UCSD-AML1 (cell line): ENCODE results near the gene CPB1.

ENCODE experiments used
- DNase-seq: peaks from one replicate; lab custom pipeline; 2025; ENCODE audit not compliant: unreplicated experiment; lab: John Stamatoyannopoulos, UW

CPB1 gene

GRCh38 chr3:148828136-148828690 lies 602 bp downstream of the CPB1 start:
- DNase-seq = no peak

GRCh38 chr3:148829926-148830325 lies 2.3 kb downstream of the CPB1 start:
- no peak for DNase-seq

GRCh38 chr3:148833223-148833622 lies 5.6 kb downstream of the CPB1 start:
- DNase-seq = no peak

- no peak for DNase-seq
Observed at GRCh38 chr3:148839805-148840204, 12.2 kb downstream of the CPB1 start.

DNA sequence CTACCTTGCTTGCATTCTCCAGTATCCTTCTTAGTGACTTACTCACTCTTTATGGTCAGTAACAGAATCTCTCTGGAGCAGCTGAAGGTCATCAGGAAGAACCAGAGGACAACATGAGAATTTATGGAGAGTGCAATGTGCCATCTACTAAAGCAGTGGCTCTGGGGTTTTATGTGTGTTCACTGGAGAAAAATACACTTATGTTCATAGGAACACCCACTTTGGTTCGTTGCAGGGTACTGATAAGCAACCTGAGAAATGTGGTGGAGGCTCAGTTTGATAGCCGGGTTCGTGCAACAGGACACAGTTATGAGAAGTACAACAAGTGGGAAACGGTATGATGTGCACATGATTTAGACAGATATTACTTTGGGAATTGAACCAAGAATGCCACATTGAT lies 12.8 kb downstream of the CPB1 start:
- no peak for DNase-seq

DNA sequence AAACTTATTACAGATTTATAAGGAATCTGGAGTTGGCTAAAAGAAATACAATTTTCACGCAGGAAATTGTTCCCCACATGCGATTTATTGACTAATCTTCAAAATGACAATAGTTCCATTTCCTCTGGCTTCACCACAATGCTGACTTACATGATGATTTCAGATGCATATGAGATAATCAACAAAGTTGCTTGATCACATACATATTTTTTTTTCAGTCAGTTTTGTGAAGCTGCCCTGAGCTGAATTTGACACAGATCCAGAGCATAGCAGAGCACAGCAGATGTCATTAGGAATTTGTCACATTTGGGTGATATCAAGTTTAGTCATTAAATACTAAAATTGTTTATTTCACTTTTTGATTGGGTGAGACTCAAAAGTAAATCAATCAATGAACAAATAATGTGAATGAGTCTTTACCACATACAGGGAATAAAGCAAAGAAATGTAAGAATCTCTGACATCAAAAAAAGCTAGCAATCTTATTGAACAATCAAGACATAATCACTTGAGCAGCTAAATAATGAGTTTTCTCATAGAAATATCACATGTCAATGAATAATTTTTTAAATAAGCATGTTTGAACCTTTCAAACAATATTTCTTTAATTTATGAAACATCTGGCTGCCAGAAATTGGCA lies 18.3 kb downstream of the CPB1 start:
- DNase-seq = no peak

DNA sequence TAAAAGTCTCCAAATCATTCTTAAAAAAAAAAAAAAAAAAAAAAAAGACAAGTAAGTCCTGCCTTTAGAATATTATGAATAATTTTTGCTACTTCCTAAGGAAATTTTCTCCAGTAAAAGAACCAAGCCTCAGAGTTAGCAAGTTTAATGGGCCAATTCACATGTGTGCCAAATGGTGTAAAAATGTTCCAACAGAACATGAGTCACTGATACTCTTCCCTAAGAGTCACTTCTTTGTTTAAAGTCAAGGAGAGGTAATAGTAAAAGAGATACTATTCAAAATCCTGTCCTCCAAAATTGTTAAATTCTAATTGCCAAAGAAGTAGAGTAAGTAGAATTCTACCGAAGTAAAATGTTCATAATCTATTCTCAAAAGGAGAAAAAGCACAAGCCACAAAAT lies 19.7 kb downstream of the CPB1 start:
- DNase-seq = no peak

- DNase-seq = no peak
Observed at GRCh38 chr3:148848410-148848809, 20.8 kb downstream of the CPB1 start.

- DNase-seq = no peak
Observed at GRCh38 chr3:148852271-148852992, 24.8 kb downstream of the CPB1 start.

GRCh38 chr3:148853076-148853475 lies 25.5 kb downstream of the CPB1 start:
- DNase-seq = no peak

DNA sequence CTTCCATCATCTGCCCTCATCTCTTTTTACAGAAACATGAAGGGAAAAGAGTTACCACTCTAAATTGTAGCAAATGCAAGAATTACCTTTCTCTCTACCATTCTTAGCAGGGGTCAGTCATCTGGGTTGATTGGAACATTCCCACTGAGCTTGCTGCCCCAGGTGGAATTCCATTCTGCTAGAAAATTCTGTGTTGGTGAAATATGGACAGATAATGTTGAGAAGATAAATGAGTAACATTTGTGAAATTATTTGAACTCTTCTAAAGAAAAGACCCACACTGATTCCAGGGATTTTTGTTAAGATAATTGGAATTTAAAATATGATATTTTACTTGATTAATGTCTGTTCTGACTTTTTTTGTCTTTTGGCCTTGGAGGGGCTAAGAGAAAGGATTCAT lies 26.4 kb downstream of the CPB1 start:
- no peak for DNase-seq

- no peak for DNase-seq
Observed at GRCh38 chr3:148856384-148856783, 28.8 kb downstream of the CPB1 start.

- DNase-seq = no peak
Observed at GRCh38 chr3:148857316-148857715, 29.7 kb downstream of the CPB1 start.

DNA sequence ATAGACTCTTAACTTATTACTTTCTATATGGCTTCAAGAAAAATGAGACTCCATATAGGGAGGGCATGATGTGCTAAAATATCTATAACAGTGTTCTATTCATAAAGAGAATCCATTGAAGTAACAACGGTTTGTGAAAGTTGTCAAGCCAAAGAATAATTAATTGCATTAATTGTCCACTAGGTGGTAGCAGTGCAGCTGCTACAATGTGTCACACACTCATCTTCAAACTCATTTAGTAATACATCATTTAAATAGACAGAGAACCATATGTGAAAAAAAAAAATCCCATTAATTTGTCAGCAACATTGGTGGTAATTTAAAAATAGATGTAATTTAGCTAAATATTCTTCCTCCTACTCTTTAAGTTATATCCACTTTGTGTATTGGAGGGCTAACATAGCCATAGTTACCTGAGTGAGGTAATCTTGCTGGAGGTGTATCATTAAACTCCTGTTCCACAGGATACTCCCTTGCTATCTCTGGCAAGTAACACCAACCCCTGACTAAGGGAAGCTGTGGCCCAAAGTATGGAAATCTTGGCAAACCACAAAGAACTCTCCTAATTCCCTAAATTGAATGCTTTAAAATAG lies 33.8 kb downstream of the CPB1 start:
- DNase-seq = no peak

- peak; percentile 10 for DNase-seq
Observed at GRCh38 chr3:148863297-148863696, 35.7 kb downstream of the CPB1 start.

- DNase-seq = no peak
Observed at GRCh38 chr3:148863814-148864213, 36.2 kb downstream of the CPB1 start.

GRCh38 chr3:148865049-148865448 lies 37.4 kb downstream of the CPB1 start, which contains the start of gene CPA3:
Gene CPA3, plus strand, starts transcription at chr3:148865296. Its CDS starts 12 bp downstream, at chr3:148865308.
- peak; percentile 15 for DNase-seq

- no peak for DNase-seq
Observed at GRCh38 chr3:148866261-148866660, 38.6 kb downstream of the CPB1 start.

DNA sequence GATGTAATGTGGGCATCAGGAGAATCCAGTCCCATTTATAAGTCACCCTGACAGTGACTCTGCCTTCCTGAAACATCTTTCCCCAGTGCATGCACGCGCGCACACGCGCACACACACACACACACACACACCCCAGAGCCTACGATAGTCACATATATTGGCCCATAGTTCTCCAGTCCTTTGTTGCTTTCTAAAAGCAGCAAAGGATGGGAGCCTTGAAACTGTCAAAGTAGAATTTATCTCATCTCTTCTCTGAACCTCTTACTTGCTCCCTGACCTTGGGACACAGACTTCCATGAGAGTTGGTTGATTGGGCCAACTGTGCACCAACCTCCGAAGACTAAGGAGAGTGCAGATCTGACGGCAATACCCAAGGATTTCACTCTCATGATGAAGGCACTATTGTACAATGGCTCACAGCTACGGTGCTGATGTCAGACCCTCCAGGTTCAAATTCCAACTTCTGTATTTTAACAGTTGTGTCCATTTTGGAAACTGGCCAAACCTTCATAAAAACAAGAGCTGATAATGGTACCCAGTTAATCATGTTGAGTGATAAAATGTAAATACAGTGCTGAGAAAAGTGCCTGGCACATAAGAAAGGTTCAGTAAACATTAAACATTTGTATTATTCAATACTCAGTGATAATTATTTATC lies 45.8 kb downstream of the CPB1 start:
- DNase-seq = no peak

DNA sequence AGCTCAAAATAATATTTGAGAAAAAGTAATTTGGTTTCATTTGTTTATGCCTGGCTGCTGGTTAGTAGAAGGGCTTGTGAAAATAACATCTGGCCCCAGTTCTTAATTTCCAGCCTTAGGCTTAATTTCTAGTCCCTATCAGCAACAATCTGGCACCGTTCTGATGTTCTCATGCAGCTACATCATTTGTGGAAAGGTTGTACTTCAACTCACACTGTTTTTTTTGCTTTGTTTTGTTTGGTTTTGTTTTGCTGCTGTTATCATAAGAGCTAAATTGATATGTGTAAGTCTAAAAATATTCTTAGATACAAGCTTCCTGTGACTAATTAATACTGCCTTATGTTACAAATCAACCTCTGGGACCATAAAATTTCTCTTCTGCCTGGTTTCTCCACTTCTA lies 46.4 kb downstream of the CPB1 start:
- DNase-seq = no peak

GRCh38 chr3:148878095-148878494 lies 50.5 kb downstream of the CPB1 start:
- no peak for DNase-seq

- no peak for DNase-seq
Observed at GRCh38 chr3:148879256-148879655, 51.6 kb downstream of the CPB1 start.
